ENCODE measurements around the gene MGAT4D.
"Not testable (repeated sequence)": the region's sequence is repeated elsewhere in the genome, so short reads cannot be mapped to it uniquely, and the experiment has no call there.

MGAT4D gene

GRCh38 chr4:140427919-140428471 lies 70.1 kb downstream of the MGAT4D start:
- DNase-seq, result no peak

DNA sequence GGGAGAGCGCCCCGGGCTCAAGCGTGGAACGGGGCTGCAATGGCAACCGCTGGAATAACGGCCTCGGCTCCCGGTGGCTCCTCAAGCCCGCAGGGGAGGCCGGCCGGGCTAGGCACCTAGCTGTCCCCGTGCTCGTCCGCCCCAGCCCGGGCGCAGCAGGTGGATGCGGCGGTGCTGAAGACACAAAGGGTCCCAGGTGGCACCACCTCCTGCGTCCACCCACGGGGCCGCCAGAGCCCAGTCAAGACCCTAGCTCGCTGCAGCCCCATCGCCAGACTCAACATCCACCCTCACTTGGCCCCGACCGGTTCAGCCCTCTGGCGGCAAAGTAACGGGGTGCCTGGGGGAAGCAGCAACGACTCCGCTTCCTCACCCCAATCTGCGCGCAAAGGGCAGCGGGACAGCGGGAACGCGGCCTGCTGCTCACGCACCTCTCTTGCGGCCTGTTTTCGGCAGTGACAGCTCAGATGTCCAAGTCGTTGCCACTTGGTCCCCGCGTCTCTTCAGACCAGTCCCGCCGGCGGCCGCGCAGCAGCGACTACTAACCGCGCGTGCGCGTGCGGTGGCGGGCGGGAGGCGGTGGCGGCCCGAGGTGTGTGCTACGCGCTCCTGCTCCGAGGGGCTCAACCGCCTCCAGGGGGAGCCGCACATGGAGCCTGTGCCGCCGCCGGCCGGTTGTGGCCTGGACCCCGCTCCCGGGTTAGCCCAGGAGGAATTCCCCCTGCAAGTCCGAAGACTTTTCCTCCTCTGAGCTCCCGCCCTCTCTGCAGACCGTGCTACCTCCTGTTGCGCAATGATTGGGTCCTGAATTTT lies 70.8 kb downstream of the MGAT4D start, which contains the start of gene CLGN:
Gene CLGN (minus strand): TSS at position 543 of the 813 bp plus-strand sequence. CDS start 14,570 bp downstream, outside the sequence.
- DNase-seq, result peak; percentile 84

DNA sequence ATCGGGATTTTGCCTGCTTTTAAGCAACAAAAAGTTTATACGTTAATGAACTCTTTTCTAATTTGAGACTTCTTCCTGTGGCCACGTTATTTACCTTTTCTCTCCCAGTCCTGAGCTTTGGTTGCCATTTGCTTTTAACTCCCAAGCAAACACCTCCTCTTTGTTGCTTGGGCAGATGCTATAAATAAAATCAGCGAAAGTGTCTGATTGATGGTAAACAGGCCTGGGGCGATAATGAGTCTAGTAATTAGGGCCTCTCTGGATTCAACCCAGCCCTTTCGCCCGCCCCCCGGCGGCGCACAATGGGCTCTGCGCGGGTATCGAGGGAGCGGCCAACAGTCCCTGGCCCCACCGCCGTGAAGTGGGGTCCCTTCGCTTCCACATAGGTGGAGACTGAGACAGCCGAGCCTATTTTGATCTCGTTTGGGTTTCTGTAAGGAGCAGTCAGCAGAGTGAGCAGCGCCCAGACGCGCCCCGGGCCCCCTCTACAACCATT lies 71.4 kb downstream of the MGAT4D start:
- peak; percentile 70 for DNase-seq

GRCh38 chr4:140423106-140423505 lies 75.0 kb downstream of the MGAT4D start:
- no peak for DNase-seq

GRCh38 chr4:140413130-140413969 lies 84.7 kb downstream of the MGAT4D start:
- DNase-seq, result not testable (repeated sequence)

- peak; percentile 12 for DNase-seq
Measured at GRCh38 chr4:140408974-140409373, 89.1 kb downstream of the MGAT4D start.

GRCh38 chr4:140406292-140406691 lies 91.8 kb downstream of the MGAT4D start:
- DNase-seq, result no peak

DNA sequence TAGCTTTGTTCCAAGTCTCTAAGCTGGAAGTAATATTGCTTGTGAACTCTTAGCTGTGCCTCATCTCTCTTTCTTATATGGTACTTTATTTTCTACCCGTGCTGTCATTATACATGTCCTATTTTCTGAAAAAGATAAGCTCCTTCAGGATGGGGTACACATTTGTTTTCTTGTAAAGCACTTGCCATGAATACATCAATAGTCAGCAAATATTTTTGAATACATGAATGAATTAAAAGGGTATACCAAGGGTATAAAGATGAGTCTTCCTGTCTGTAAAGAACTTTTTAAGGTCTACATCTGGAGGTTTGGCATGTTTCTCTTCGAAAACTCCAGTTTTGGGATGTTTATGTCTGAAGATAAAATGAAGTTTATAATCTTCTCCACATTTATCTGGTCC lies 98.0 kb downstream of the MGAT4D start:
- no peak for DNase-seq

- no peak for DNase-seq
Measured at GRCh38 chr4:140395668-140396067, 102.4 kb downstream of the MGAT4D start.

Data from hematopoietic multipotent progenitor cell treated with erythropoietin and hydrocortisone succinate and interleukin-3 and kit ligand, for 6 days (in vitro differentiated cells).